ELF-1 (cell line): Measurements from ENCODE around the gene ASB2.
A peak's percentile ranks its signal among the peaks of the same experiment; 100 is the strongest.

ENCODE experiments used
- DNase-seq: peaks from one replicate; pipeline ENCODE4 v3.0.0-alpha.2; 2016; ENCODE audit warnings: low read depth, low spot score

Gene ASB2

DNA sequence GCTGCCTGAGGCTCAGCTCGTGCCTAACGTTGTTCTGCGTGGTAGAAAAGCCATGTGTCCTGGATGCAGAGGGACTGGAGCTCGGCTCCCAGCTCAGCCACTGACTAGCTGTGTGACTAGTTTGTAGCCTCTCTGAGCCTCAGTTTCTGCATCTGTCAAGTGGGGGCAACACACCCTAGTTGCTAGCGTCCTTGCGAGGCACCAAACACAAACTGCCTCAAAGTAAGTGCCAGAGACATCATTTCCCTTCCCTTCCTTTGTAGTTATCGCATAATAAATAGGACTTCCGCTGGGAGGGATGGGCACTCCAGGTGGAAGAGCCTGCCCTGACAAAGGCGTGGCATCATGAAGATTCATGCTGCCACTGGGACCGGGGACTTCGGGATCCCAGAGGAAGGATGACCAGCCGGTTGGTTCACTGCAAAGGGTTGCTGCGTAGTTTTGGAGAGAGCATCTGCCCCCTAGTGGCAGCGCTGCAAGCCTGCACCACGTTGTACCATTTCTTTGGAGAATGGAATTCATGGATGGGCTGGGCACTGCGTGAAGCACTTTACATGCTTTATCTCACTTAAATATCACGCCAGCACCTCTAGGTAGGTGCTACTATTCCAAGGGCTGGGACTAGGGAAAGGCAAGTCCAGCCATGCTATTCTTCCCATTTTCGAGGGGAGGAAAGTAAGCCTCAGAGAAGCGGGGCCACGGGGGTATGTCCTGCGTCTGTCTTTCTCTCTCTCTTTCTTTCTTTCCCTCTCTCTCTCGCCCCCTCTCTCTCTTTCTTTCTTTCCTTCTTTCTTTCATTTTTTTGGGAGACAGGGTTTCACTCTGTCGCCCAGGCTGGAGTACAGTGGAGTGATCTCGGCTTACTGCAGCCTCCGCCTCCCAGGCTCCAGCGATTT, 25.4 kb upstream of the ASB2 start:
- peak; percentile 86 for DNase-seq

DNA sequence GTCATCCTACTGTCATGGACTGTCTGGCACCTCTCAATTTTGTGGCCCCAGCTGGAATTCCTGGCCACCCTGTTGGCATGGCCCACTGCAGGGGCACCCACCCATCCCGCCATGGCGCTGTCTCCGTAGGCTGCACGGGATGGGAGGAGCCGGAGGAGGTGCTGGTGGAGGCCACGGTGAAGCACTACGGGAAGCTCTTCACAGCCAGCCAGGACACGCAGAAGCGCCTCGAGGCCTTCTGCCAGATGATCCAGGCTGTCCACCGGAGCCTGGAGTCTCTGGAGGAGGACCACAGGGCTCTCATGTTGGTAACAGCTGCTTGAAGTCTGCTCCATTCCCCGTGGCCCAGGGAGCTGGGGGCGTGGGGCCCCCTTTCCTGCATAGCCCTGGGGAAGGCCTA, 24.6 kb upstream of the ASB2 start:
- no peak for DNase-seq

DNA sequence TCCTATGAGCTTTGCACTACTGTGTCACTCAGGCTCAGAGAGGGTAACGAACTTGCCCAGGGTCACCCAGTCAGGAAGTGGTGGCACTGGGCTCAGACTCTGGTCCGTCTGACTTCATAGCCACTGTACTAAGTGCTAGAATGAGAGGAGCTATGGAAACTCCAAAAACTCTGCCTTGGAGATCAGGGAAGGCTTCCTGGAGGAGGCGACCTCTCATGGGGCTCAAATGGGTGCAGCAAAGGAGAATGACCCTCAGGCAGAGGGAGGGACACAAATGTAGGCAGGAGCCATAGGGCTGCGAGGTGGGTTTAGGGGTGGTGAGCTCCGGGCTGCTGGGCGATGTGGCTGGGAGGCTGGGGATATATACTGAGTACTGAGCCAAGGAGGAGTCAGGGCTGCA, 23.9 kb upstream of the ASB2 start:
- no peak for DNase-seq

DNA sequence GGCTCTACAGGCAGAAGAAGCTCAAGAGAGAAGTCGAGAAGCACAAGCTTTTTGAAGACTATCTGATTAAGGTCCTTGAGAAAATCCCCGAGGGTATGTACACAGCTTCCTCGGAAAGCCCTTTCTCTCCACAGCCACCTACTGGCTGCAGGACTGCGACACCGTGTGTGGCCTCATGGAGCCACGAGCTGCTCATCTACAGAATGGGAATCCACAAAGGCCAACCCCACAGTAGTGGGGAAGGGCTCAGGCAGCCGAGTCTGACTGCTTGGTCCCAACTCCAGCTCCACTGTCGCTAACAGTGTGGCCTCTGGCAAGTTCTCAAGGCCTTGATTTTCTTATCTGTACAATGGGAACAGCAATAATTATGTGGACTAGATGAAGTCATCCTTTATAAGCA, 23.2 kb upstream of the ASB2 start:
- DNase-seq = peak; percentile 43

DNA sequence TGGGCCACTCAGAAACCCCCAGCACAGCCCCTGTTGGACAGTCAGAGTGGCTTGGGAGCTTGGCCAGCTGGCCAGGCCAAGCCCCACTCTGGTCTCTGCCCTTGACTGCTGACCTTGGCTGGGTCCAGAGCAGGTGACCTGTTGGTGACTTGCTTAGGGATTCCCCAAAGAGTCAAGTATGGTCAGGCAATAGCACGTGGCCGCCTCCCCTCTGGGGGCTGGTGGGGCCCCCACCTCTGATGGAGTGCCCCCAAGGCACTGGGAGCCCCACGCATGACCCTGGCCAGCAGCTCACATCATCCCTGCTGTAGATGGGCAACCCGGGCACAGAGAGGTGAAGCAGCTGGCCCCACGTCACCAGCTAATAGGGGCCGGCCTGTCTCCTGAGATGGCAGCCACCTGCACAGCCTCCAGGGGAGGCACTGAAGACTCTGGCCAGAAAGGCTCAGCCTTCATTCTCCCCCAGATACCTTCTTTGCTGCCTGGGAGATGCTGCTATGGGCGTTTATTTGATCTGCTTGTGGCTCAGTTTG, 22.6 kb upstream of the ASB2 start:
- no peak for DNase-seq

DNA sequence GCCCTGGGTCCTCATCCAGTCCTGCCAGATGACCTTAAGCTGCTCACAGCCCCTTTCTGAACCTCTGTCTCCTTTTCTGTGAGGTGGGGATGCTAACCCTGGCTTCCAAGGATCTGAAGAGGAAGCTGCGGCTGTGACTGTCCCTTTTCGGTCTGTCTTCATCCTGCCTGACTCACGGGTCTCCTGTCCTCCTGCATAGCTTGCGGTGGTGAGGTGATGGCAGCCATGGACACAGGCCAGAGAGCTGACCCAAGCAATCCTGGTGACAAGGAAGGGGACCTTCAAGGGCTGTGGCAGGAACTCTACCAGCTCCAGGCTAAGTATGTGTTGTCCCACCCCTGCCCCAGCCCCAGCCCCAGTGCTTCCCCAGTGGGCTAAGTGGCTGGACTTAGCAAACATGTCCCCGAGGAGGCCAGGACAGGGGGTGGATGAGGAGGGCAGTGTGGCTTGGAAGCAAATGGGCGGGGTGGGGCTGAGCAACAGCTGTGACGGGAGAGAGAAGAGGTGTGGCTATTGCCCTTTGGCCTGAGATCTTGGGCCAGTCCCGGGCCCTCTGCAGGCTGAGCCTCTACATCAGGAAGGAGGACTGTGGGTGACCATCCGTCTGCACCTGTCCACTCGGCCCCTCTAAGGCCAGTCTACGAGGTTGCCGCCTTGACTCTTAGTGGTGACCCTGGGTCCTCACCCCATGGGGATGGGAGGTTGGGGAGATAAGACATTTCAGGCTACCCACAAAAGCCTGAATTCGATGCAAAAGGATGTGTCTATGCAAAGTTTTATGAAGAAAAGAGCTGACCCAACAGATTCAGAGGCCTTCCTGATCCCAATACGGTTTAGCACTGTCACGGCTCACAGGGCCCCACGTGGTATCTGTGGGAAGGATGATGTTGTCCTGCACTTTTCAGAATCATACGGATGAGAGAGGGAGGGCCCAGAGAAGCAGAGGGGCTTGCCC, 21.8 kb upstream of the ASB2 start:
- no peak for DNase-seq

DNA sequence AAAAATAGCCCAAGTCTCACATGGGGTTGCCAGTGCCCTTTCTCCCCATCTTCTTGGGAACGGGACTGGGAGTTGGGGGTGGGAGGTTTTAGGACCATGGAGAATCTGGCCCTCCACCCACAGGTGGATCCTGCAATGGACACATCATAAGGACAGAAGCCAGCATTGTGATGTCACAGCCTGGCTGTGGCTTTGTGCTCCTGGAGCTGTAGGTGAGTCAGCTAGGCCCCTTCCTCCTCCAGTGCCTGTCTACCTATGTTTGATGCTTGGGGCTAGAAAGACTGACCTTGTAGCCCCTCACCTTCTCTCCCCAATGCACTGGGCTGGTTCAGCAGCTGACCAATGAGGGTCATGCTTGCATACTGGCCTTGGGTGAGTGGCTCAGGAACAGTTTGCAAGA, 20.7 kb upstream of the ASB2 start, which contains the start of gene CCDC197:
CCDC197 (plus strand) TSS at position 220 of the 400 bp plus-strand sequence. CDS start 831 bp downstream, outside the sequence.
- no peak for DNase-seq

DNA sequence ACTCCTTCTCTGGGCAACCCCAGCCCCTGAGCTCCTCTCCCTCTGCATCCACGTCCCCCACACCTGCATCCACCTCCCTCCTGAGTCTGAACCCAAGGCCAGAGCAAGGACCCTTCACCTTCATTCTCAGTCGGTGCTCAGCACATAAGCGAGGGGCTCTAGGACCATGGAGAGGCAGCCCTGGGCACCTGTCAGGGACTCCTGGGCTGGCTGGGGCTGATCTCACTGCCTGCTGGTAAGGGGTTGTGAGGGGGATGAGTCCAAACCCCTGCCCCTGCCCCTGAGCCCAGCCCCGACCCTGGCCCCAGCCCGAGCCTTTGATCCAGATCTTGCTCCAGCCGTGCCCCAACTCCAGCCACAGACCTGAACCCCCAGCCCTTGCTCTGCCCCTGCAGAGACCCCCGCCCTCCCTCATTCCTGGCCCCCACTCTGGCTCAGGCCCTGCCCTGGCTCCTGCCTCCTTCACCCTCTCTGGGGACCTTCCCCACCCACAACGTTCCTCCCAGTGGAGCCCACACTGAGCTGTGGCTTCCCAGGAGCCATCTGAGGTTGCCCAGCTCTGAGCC, 19.8 kb upstream of the ASB2 start:
- DNase-seq = no peak

DNA sequence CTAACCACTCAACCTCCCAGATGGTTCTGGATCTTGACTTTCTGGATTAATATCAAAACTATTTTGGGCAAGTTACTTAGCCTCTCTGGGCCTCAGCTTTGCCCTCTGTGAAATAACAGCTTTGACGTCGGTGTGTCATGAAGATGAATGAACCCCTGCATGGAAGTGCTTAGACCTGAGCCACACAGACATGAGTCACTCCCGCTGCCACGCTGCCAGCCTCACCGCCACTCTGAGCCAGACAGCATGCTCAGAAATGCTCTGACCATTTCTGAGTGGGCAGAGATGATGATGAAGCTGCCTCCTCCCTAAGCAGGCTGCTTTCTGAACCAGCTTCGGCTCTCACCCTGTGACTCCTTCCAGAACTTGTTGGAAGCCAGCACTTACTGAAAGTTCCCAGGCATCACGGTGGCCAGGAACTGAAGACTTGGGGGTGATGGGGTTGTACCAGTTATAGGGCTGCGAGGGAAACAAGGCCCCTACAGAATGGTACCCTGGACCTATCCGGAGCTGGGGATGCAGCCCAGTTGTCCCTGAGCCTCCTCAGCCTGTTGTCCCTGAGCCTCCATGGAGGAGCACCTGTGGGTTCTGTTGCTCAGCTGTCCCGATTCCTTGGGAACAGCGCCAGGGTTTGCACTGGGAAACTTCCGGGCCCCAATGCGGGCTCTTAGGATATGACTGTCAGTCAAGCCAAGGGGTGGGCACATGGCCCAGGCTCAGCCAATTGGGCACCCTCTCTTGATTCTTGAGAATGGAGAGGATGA, 18.7 kb upstream of the ASB2 start:
- no peak for DNase-seq

DNA sequence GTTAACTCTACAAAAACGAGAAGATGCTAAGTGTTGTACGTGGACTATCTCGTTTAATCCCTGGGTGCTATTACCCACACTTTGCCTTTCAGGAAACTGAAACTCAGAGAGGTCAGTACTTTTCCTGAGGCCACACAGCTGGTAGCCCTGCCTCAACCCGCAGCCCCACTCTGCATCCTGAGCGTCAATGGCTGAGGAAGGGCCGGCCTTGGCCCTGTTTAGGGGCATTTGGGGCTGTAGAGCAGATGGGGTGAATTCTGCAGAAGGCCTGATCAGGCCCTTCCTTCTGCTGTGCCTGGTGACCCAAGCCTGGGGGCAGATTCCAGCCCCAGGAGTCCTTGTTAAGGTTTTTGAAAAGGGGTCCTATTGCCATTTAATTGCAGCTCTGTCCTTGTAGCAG, 17.0 kb upstream of the ASB2 start:
- DNase-seq = peak; percentile 84

DNA sequence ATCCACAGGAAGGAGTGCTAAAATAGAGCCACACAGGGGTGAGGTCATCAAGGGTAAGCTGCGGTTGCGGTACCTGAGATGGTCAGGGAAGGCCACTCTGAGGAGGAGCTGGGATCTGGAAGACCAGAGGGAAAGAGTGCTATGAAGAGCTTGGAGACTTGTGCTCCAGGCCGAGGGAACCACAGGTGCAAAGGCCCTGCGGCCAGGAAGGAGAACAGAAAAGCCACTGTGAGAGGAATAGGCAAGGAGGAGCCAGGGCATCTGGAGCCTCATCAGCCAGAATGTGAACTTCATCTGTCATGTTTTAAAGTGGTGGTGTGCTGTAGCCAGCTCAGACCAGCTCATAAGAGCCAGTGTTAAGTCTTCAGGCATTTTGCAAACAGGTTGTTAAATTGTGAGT, 15.3 kb upstream of the ASB2 start:
- no peak for DNase-seq

DNA sequence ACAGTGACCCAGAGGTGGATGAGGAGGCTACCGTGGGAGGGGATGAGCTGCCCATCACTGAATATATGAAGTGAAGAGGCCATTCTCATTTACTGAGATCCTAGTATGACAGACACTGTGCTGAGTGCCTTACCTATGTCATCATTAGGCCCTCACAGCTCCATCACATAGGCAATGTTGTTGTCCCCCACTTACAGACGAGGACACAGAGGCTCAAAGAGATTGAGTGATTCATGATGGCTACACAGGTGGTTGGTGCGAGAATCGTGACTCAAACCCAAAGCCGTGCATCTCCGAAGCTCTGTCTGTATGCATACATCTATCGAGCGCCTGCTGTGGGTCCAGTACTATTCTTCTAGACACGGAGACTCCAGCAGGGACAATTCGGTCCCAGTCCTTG, 14.8 kb upstream of the ASB2 start:
- no peak for DNase-seq

DNA sequence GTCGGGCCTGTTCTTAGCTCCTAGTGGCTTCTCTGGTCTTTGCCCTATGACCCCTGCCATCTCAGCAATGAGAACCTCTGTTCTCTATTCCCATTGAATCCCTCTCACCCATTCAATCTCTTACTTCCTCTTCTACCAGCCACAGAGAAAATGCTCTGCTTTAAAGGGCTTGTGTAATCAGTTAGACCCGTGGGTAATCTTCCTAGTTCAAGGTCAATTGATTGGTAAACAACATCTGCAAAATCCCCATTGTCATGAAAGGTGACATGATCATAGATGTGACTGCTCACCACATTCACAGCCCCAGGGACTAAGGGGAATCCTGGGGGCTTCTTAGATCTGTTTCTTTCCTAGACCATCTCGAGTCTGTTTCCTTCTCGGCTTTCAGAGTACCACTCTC, 13.6 kb upstream of the ASB2 start:
- no peak for DNase-seq

DNA sequence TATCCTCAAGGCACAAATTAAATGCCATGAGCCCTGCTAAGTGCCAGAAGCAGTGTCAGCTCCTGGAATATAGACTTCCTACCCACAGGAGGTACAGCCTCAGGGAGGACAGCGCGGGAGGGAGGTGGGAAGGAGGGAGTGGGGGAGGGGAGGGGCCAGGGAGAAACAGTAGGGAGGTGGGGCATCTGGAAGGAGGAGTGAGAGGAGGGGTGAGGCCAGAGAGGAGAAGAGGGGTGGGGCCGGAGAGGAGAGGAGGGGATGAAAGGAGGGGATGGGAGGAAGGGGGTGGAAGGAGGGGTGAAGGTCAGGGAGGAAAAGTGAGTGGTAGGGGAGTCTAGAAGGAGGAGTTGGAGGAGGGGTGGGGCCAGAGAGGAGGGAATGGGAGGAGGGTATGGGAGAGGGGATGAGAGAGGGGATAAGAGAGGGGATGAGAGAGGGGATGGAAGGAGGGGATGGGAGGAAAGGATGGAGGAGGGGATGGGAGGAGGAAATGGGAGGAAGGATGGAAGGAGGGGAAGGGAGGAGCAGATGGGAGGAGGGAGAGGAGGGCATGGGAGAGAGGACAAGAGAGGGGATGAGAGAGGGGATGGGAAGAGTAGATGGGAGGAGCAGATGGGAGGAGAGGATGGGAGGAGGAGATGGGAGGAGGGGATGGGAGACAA, 11.6 kb upstream of the ASB2 start:
- no peak for DNase-seq

DNA sequence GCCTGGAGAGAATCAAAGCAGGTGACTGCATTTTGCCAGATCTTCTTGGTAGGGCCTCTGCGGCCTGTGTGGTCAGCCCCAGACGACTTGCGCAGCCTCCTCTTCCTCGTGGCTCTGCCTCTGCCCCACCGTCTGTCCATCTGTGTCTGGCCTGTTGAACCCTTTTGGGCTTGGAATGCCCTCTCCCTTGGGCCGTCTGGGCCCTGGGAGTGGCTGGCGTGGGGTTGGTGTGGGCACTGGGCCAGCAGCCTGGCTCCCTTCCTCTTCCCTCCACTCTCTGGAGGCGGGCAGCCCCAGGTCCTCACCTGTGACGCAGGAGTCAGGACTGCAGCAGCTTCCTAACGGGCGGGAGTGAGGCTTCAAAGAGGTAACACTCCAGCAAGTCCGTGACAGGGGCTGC, 11.0 kb upstream of the ASB2 start:
- DNase-seq = peak; percentile 18

DNA sequence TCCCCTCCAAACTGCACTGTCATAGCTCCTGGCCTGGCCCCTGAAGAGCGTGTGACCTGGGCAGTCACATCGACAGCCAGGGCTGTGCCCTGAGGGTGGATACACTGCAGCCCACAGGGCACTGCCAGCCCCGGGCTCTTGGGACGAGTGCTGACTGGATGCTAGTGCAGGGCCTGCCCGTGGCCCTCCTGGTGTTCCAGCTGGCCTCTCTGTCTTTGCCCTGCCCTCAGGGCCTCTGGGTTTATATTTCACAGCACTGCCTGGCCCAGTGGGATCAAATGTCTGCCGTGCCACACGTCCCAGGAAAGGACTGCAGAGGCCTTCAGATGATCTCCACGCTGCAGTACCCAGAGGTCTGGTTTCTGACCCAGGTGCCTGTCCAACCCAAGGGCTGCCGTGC, 10.6 kb upstream of the ASB2 start:
- peak; percentile 54 for DNase-seq

DNA sequence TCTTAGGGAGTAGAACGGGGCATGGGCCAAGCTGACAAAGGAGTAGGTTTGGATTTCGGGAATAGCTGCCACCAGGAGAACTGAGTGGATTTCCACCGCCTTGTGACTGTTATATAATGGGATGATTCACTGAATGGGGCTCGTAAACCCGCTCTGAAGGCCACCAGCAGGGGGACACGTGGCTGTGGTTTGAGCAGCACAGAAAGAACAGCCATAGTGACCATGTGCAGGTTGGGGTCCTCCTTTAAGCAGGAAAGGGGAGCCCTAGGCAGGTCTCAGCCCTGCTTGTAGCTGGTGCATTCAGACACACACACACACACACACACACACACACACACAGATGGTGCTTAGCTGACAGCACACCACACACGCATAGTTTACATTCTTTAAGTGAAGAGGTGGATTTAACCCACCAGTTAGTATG, 8.6 kb upstream of the ASB2 start:
- DNase-seq = peak; percentile 58

DNA sequence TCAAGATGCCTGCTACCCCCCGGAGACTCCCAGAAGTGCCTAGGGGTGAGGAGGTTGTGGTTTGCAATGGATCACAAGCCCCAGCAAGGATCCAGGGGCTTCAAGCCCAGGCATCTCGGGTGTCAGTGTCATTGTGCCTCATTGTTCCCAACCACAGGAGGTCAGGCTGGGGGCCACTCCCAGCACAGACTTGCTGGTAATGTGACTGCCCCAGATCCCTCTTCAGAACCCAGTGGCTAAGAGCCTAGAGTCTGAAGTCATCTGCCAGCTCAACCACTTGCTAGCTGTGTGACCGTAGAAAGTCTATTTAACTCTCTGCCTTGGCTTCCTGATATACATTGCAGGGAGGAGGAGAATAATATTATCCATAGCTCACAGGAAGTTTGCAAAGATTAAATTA, 7.7 kb upstream of the ASB2 start:
- peak; percentile 59 for DNase-seq

DNA sequence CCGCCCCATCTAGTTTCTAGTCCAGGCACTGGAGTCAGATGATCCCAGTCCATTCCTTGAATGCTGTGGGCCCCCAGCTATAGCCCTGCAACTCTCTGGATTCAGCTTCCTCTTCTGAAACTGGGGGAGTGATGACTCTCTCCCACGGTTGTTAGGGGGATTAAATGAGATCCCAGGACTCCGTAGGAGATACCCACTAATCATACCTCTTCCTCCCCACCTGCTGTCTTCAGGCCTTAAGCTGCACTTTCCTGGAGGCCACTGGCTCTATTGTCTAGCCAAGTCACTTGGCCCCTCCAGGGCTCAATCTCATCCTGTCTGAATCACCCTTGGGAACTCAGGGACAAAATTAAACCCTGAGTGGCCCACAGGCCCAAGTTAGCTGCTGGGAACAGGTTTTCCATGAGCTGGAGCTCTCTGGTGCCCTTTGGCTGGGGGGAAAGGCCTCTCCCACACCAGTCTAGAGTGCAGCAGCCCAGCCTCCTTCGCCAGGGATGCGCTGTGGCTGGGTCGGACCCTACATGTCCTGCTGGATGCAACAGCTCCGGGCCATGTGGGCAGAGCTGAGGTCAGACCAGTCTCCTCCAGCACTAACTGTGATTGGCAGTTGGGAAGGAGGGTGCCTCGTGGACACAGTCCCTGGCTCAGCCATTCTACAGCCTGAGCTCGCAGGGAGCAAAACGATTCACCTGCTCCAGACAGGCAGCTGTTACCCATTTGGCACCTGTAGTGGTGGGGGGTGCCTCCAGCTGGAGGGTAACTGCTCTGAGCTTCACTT, 6.0 kb upstream of the ASB2 start:
- DNase-seq = no peak
